Astrocyte (in vitro differentiated cells and primary cell): Measurements from ENCODE around the gene IQGAP3. TPM values are rescaled to one million over a fixed set of nuclear protein-coding genes. Genes with fewer than 3 reads are reported as not detected.

Experiments
- DNase-seq: peaks from one replicate; pipeline ENCODE4 v3.0.0-alpha.2; 2010; ENCODE audit warnings: low read depth
- FAIRE-seq: peaks from 2 replicates; lab custom pipeline; 2011; peaks lifted over from hg19 to GRCh38; lab: Jason Lieb, UNC
- H2AFZ ChIP-seq: 2 replicates; pipeline ENCODE4 v1.6.0; 2012; ENCODE audit warnings: low read depth, low read length, inconsistent platforms
- H3K27ac ChIP-seq: 2 replicates; pipeline ENCODE4 v1.5.1; 2011; ENCODE audit warnings: low read depth, low read length, inconsistent platforms
- H3K27me3 ChIP-seq: 2 replicates; pipeline ENCODE4 v1.6.0; 2011; ENCODE audit warnings: low read length, inconsistent platforms; ENCODE audit not compliant: insufficient read depth
- H3K36me3 ChIP-seq: 2 replicates; pipeline ENCODE4 v1.5.1; 2011; ENCODE audit warnings: low read length, inconsistent platforms; ENCODE audit not compliant: insufficient read depth
- H3K4me1 ChIP-seq: 2 replicates; pipeline ENCODE4 v1.5.1; 2011; ENCODE audit warnings: low read length, inconsistent platforms; ENCODE audit not compliant: insufficient read depth
- H3K4me2 ChIP-seq: 2 replicates; pipeline ENCODE4 v1.6.0; 2012; ENCODE audit warnings: low read length, inconsistent platforms
- H3K4me3 ChIP-seq: 2 replicates; pipeline ENCODE4 v1.5.1; 2011; ENCODE audit warnings: low read depth, mild to moderate bottlenecking, low read length, inconsistent platforms; ENCODE audit not compliant: insufficient read depth
- H3K79me2 ChIP-seq: 2 replicates; pipeline ENCODE4 v1.6.0; 2012; ENCODE audit warnings: mild to moderate bottlenecking, low read length, inconsistent platforms; ENCODE audit not compliant: insufficient read depth
- H3K9ac ChIP-seq: 2 replicates; pipeline ENCODE4 v1.6.0; 2012; ENCODE audit warnings: mild to moderate bottlenecking, low read length, inconsistent platforms
- H3K9me3 ChIP-seq: 2 replicates; pipeline ENCODE4 v1.5.1; 2012; ENCODE audit warnings: low read depth, mild to moderate bottlenecking, low read length, inconsistent platforms; ENCODE audit not compliant: insufficient read depth
- H4K20me1 ChIP-seq: 2 replicates; pipeline ENCODE4 v1.6.0; 2012; ENCODE audit warnings: low read length, inconsistent platforms; ENCODE audit not compliant: insufficient read depth
- H3K27ac Mint-ChIP-seq: one replicate; pipeline ENCODE4 v1.8.0; 2021; ENCODE audit warnings: mild to moderate bottlenecking, mixed read lengths; ENCODE audit not compliant: unreplicated experiment
- H3K27me3 Mint-ChIP-seq: one replicate; pipeline ENCODE4 v1.8.0; 2021; ENCODE audit warnings: low read depth, mixed read lengths; ENCODE audit not compliant: unreplicated experiment
- H3K36me3 Mint-ChIP-seq: one replicate; pipeline ENCODE4 v1.8.0; 2021; ENCODE audit warnings: low read depth, mixed read lengths; ENCODE audit not compliant: unreplicated experiment
- H3K4me1 Mint-ChIP-seq: one replicate; pipeline ENCODE4 v1.8.0; 2021; ENCODE audit warnings: low read depth, mixed read lengths; ENCODE audit not compliant: unreplicated experiment
- H3K4me3 Mint-ChIP-seq: one replicate; pipeline ENCODE4 v1.8.0; 2021; ENCODE audit warnings: mild to moderate bottlenecking, moderate library complexity, mixed read lengths; ENCODE audit not compliant: unreplicated experiment
- H3K9me3 Mint-ChIP-seq: one replicate; pipeline ENCODE4 v1.8.0; 2021; ENCODE audit warnings: mild to moderate bottlenecking, mixed read lengths; ENCODE audit not compliant: unreplicated experiment
- CTCF ChIP-seq: IDR thresholded peaks from 2 replicates; pipeline ENCODE4 v1.5.1; 2011; ENCODE audit warnings: low read depth, mild to moderate bottlenecking, inconsistent platforms, low read length, moderate library complexity; ENCODE audit not compliant: insufficient read depth
- EZH2 ChIP-seq: IDR thresholded peaks from 2 replicates; pipeline ENCODE4 v1.6.1; 2012; ENCODE audit warnings: mild to moderate bottlenecking, low read length, inconsistent platforms; ENCODE audit not compliant: insufficient read depth
- total RNA-seq: library from RNA; stranded (reverse); gene quantifications from 2 replicates; pipeline ENCODE4 v1.2.1, GENCODE V29; 2021

IQGAP3 gene
- total RNA-seq, 1 donor from 2014 or later: 2.2 TPM

GRCh38 chr1:156556354-156556753 lies 16.0 kb downstream of the IQGAP3 start:
- Mint-ChIP-seq H3K9me3 (no peaks in the 10 kb centered on the region), H3K36me3 (peaks cover 3% of the 10 kb centered on the region), H3K4me3 (no peak overlapping the region), H3K4me1 (peaks cover 10% of the 10 kb centered on the region), H3K27ac (no peak overlapping the region), H3K27me3 (peaks cover 8% of the 10 kb centered on the region)
- H2AFZ ChIP-seq: no peak overlapping the region
- H3K4me1 ChIP-seq: no peaks in the 10 kb centered on the region
- no peak overlapping the region for H3K4me3 ChIP-seq
- H3K36me3 ChIP-seq: peaks cover 23% of the 10 kb centered on the region
- no peaks in the 10 kb centered on the region for H3K9me3 ChIP-seq
- no peaks in the 10 kb centered on the region for H3K79me2 ChIP-seq
- H4K20me1 ChIP-seq: no peaks in the 10 kb centered on the region
- FAIRE-seq (no peak), DNase-seq (no peak)
- no peak overlapping the region for H3K27ac ChIP-seq
- H3K9ac ChIP-seq: no peak overlapping the region
- no peaks in the 10 kb centered on the region for H3K27me3 ChIP-seq
- no peak for TF ChIP-seq CTCF
- TF ChIP-seq EZH2: no peak
- no peak overlapping the region for H3K4me2 ChIP-seq

- Mint-ChIP-seq H3K27me3 (peaks cover 10% of the 10 kb centered on the region), H3K9me3 (no peaks in the 10 kb centered on the region), H3K4me3 (no peak overlapping the region), H3K4me1 (peaks cover 10% of the 10 kb centered on the region), H3K36me3 (peaks cover 3% of the 10 kb centered on the region), H3K27ac (no peak overlapping the region)
- no peaks in the 10 kb centered on the region for H3K9me3 ChIP-seq
- no peak for FAIRE-seq
- no peak overlapping the region for H2AFZ ChIP-seq
- peaks cover 23% of the 10 kb centered on the region for H3K36me3 ChIP-seq
- H3K4me1 ChIP-seq: no peaks in the 10 kb centered on the region
- H3K4me3 ChIP-seq: no peak overlapping the region
- H3K27me3 ChIP-seq: no peaks in the 10 kb centered on the region
- H3K27ac ChIP-seq: no peak overlapping the region
- H3K4me2 ChIP-seq: no peak overlapping the region
- no peaks in the 10 kb centered on the region for H4K20me1 ChIP-seq
- TF ChIP-seq EZH2: no peak
- no peak for TF ChIP-seq CTCF
- no peak for DNase-seq
- no peak overlapping the region for H3K9ac ChIP-seq
- H3K79me2 ChIP-seq: no peaks in the 10 kb centered on the region
Observed at GRCh38 chr1:156555715-156556114, 16.6 kb downstream of the IQGAP3 start.

GRCh38 chr1:156554971-156555370 lies 17.4 kb downstream of the IQGAP3 start:
- no peak for DNase-seq
- no peak for FAIRE-seq

More at GRCh38 chr1:156554971-156555370, 17.4 kb downstream of the IQGAP3 start:
- Histone ChIP-seq H3K36me3 (peaks cover 19% of the 10 kb centered on the region), H3K27ac (no peak overlapping the region), H3K4me2 (no peak overlapping the region), H3K9ac (no peak overlapping the region), H3K27me3 (no peaks in the 10 kb centered on the region), H4K20me1 (no peaks in the 10 kb centered on the region), H3K4me3 (no peak overlapping the region), H3K9me3 (no peaks in the 10 kb centered on the region), H2AFZ (no peak overlapping the region), H3K4me1 (no peaks in the 10 kb centered on the region), H3K79me2 (no peaks in the 10 kb centered on the region)
- no peaks in the 10 kb centered on the region for H3K9me3 Mint-ChIP-seq
- peaks cover 3% of the 10 kb centered on the region for H3K36me3 Mint-ChIP-seq
- peaks cover 10% of the 10 kb centered on the region for H3K4me1 Mint-ChIP-seq
- TF ChIP-seq CTCF: no peak
- no peak for TF ChIP-seq EZH2
- H3K27ac Mint-ChIP-seq: no peak overlapping the region
- peaks cover 11% of the 10 kb centered on the region for H3K27me3 Mint-ChIP-seq
- no peak overlapping the region for H3K4me3 Mint-ChIP-seq
